Activated naive CD8-positive, alpha-beta T cell treated with anti-CD3 and anti-CD28 coated beads, Interleukin-2, amount 50 U/mL, for 24 hours (primary cell): ENCODE results near the gene NLGN1.

ENCODE experiments used
- ATAC-seq: fragments of 150-1000 bp; cut with Tn5 transposase; one replicate; pipeline ENCODE4 v1.10.0; 2021
- DNase-seq: peaks from one replicate; pipeline ENCODE4 v3.0.0; 2021
- H3K27ac Mint-ChIP-seq: one replicate; pipeline ENCODE4 v1.8.0; 2021; ENCODE audit warnings: mild to moderate bottlenecking, mixed read lengths
- H3K27me3 Mint-ChIP-seq: one replicate; pipeline ENCODE4 v1.8.0; 2021; ENCODE audit warnings: mixed read lengths
- H3K36me3 Mint-ChIP-seq: one replicate; pipeline ENCODE4 v1.8.0; 2021; ENCODE audit warnings: low read depth, mixed read lengths
- H3K4me1 Mint-ChIP-seq: one replicate; pipeline ENCODE4 v1.8.0; 2021; ENCODE audit warnings: mixed read lengths
- H3K4me3 Mint-ChIP-seq: one replicate; pipeline ENCODE4 v1.8.0; 2021; ENCODE audit warnings: mild to moderate bottlenecking, moderate library complexity, mixed read lengths
- H3K9me3 Mint-ChIP-seq: one replicate; pipeline ENCODE4 v1.8.0; 2021; ENCODE audit warnings: mixed read lengths

The NLGN1 gene

GRCh38 chr3:173719585-173719984 lies 322.0 kb downstream of the NLGN1 start:
- no peaks in the 10 kb centered on the region for H3K27me3 Mint-ChIP-seq
- no peaks in the 10 kb centered on the region for H3K36me3 Mint-ChIP-seq
- no peak overlapping the region for H3K27ac Mint-ChIP-seq
- H3K4me3 Mint-ChIP-seq: no peak overlapping the region
- DNase-seq: no peak
- H3K9me3 Mint-ChIP-seq: peaks cover 4% of the 10 kb centered on the region
- H3K4me1 Mint-ChIP-seq: no peaks in the 10 kb centered on the region
- ATAC-seq: no peak

- ATAC-seq (no peak), DNase-seq (no peak)
- Mint-ChIP-seq H3K27ac (no peak overlapping the region), H3K27me3 (no peaks in the 10 kb centered on the region), H3K4me3 (no peak overlapping the region), H3K4me1 (no peaks in the 10 kb centered on the region), H3K36me3 (no peaks in the 10 kb centered on the region), H3K9me3 (no peaks in the 10 kb centered on the region)
Measured at GRCh38 chr3:173725507-173725906, 328.0 kb downstream of the NLGN1 start.

- Mint-ChIP-seq H3K36me3 (no peaks in the 10 kb centered on the region), H3K4me1 (no peaks in the 10 kb centered on the region), H3K27ac (no peak overlapping the region), H3K9me3 (no peaks in the 10 kb centered on the region), H3K4me3 (no peak overlapping the region), H3K27me3 (no peaks in the 10 kb centered on the region)
- DNase-seq (no peak), ATAC-seq (no peak)
Measured at GRCh38 chr3:173730391-173730790, 332.8 kb downstream of the NLGN1 start.

- H3K27ac Mint-ChIP-seq: no peak overlapping the region
- no peaks in the 10 kb centered on the region for H3K36me3 Mint-ChIP-seq
- no peaks in the 10 kb centered on the region for H3K27me3 Mint-ChIP-seq
- H3K4me1 Mint-ChIP-seq: no peaks in the 10 kb centered on the region
- no peaks in the 10 kb centered on the region for H3K9me3 Mint-ChIP-seq
- no peak overlapping the region for H3K4me3 Mint-ChIP-seq
- DNase-seq (no peak), ATAC-seq (no peak)
Measured at GRCh38 chr3:173732237-173732636, 334.7 kb downstream of the NLGN1 start.

- Mint-ChIP-seq H3K4me3 (no peak overlapping the region), H3K27ac (no peak overlapping the region), H3K36me3 (no peaks in the 10 kb centered on the region), H3K9me3 (no peaks in the 10 kb centered on the region), H3K27me3 (no peaks in the 10 kb centered on the region), H3K4me1 (no peaks in the 10 kb centered on the region)
- DNase-seq (no peak), ATAC-seq (no peak)
Measured at GRCh38 chr3:173733029-173733652, 335.6 kb downstream of the NLGN1 start.

GRCh38 chr3:173734473-173734872 lies 336.9 kb downstream of the NLGN1 start:
- Mint-ChIP-seq H3K27me3 (no peaks in the 10 kb centered on the region), H3K36me3 (no peaks in the 10 kb centered on the region), H3K27ac (no peak overlapping the region), H3K9me3 (peaks cover 8% of the 10 kb centered on the region), H3K4me1 (no peaks in the 10 kb centered on the region), H3K4me3 (no peak overlapping the region)
- DNase-seq (no peak), ATAC-seq (no peak)

GRCh38 chr3:173734895-173735294 lies 337.4 kb downstream of the NLGN1 start:
- ATAC-seq: no peak
- Mint-ChIP-seq H3K27ac (no peak overlapping the region), H3K4me3 (no peak overlapping the region), H3K4me1 (no peaks in the 10 kb centered on the region), H3K27me3 (no peaks in the 10 kb centered on the region), H3K9me3 (peaks cover 8% of the 10 kb centered on the region), H3K36me3 (no peaks in the 10 kb centered on the region)
- no peak for DNase-seq

- peaks cover 12% of the 10 kb centered on the region for H3K9me3 Mint-ChIP-seq
- DNase-seq (no peak), ATAC-seq (no peak)
- H3K4me3 Mint-ChIP-seq: no peak overlapping the region
- H3K27ac Mint-ChIP-seq: no peak overlapping the region
- H3K4me1 Mint-ChIP-seq: no peaks in the 10 kb centered on the region
- no peaks in the 10 kb centered on the region for H3K36me3 Mint-ChIP-seq
- H3K27me3 Mint-ChIP-seq: no peaks in the 10 kb centered on the region
Measured at GRCh38 chr3:173735841-173736240, 338.3 kb downstream of the NLGN1 start.

- ATAC-seq: no peak
- H3K4me1 Mint-ChIP-seq: no peaks in the 10 kb centered on the region
- H3K27me3 Mint-ChIP-seq: no peaks in the 10 kb centered on the region
Measured at GRCh38 chr3:173737167-173737808, 339.7 kb downstream of the NLGN1 start.

GRCh38 chr3:173739726-173740125 lies 342.2 kb downstream of the NLGN1 start:
- H3K27me3 Mint-ChIP-seq: no peaks in the 10 kb centered on the region
- H3K9me3 Mint-ChIP-seq: peaks cover 12% of the 10 kb centered on the region
- H3K4me3 Mint-ChIP-seq: no peak overlapping the region
- ATAC-seq (no peak), DNase-seq (no peak)
- no peak overlapping the region for H3K27ac Mint-ChIP-seq
- H3K36me3 Mint-ChIP-seq: no peaks in the 10 kb centered on the region
- no peaks in the 10 kb centered on the region for H3K4me1 Mint-ChIP-seq

More at GRCh38 chr3:173737167-173737808, 339.7 kb downstream of the NLGN1 start:
- Mint-ChIP-seq H3K4me3 (no peak overlapping the region), H3K9me3 (peaks cover 12% of the 10 kb centered on the region), H3K27ac (no peak overlapping the region), H3K36me3 (no peaks in the 10 kb centered on the region)
- DNase-seq: no peak

GRCh38 chr3:173742491-173742890 lies 344.9 kb downstream of the NLGN1 start:
- H3K9me3 Mint-ChIP-seq: peaks cover 12% of the 10 kb centered on the region
- no peak for ATAC-seq
- H3K27ac Mint-ChIP-seq: no peak overlapping the region
- no peak overlapping the region for H3K4me3 Mint-ChIP-seq
- H3K36me3 Mint-ChIP-seq: no peaks in the 10 kb centered on the region
- H3K27me3 Mint-ChIP-seq: no peaks in the 10 kb centered on the region
- DNase-seq: no peak
- no peaks in the 10 kb centered on the region for H3K4me1 Mint-ChIP-seq

GRCh38 chr3:173743111-173743510 lies 345.6 kb downstream of the NLGN1 start:
- DNase-seq (no peak), ATAC-seq (no peak)
- Mint-ChIP-seq H3K36me3 (no peaks in the 10 kb centered on the region), H3K4me3 (no peak overlapping the region), H3K27ac (no peak overlapping the region), H3K27me3 (no peaks in the 10 kb centered on the region), H3K4me1 (no peaks in the 10 kb centered on the region), H3K9me3 (peaks cover 12% of the 10 kb centered on the region)

- Mint-ChIP-seq H3K27me3 (no peaks in the 10 kb centered on the region), H3K4me3 (no peak overlapping the region), H3K36me3 (no peaks in the 10 kb centered on the region), H3K27ac (no peak overlapping the region), H3K9me3 (peaks cover 9% of the 10 kb centered on the region), H3K4me1 (no peaks in the 10 kb centered on the region)
- DNase-seq (no peak), ATAC-seq (no peak)
Measured at GRCh38 chr3:173743516-173743915, 346.0 kb downstream of the NLGN1 start.

GRCh38 chr3:173744479-173744878 lies 346.9 kb downstream of the NLGN1 start:
- no peak for ATAC-seq
- H3K9me3 Mint-ChIP-seq: peaks cover 4% of the 10 kb centered on the region
- no peaks in the 10 kb centered on the region for H3K4me1 Mint-ChIP-seq
- no peak overlapping the region for H3K4me3 Mint-ChIP-seq
- no peak overlapping the region for H3K27ac Mint-ChIP-seq
- H3K27me3 Mint-ChIP-seq: no peaks in the 10 kb centered on the region
- no peaks in the 10 kb centered on the region for H3K36me3 Mint-ChIP-seq
- DNase-seq: no peak

GRCh38 chr3:173744895-173745294 lies 347.4 kb downstream of the NLGN1 start:
- no peaks in the 10 kb centered on the region for H3K27me3 Mint-ChIP-seq

More at GRCh38 chr3:173744895-173745294, 347.4 kb downstream of the NLGN1 start:
- Mint-ChIP-seq H3K27ac (no peak overlapping the region), H3K36me3 (no peaks in the 10 kb centered on the region), H3K4me1 (no peaks in the 10 kb centered on the region), H3K4me3 (no peak overlapping the region), H3K9me3 (peaks cover 4% of the 10 kb centered on the region)
- ATAC-seq: no peak
- no peak for DNase-seq
